HG03521 (cell line): ENCODE data around the gene NUDT4.
A peak's percentile ranks its signal among the peaks of the same experiment; 100 is the strongest.

Source experiments
- ATAC-seq: cut with Tn5 transposase; IDR thresholded peaks from one replicate; pipeline ENCODE4 v1.9.1; 2021; ENCODE audit warnings: mild to moderate bottlenecking, moderate library complexity; ENCODE audit not compliant: unreplicated experiment

Gene NUDT4

GRCh38 chr12:93377252-93378195 is at the start of gene NUDT4:
TSS of gene NUDT4 (plus strand) at chr12:93377925. CDS start at chr12:93378323, 398 bp downstream.
- ATAC-seq, result peak; percentile 72

GRCh38 chr12:93333054-93333453 is 44.7 kb upstream of the NUDT4 start:
- ATAC-seq, result no peak

- no peak for ATAC-seq
Observed at GRCh38 chr12:93333828-93334227, 43.9 kb upstream of the NUDT4 start.

GRCh38 chr12:93335603-93336162 is 42.0 kb upstream of the NUDT4 start:
- no peak for ATAC-seq

GRCh38 chr12:93336291-93336741 is 41.4 kb upstream of the NUDT4 start:
- no peak for ATAC-seq

- no peak for ATAC-seq
Observed at GRCh38 chr12:93338598-93338997, 39.1 kb upstream of the NUDT4 start.

GRCh38 chr12:93339695-93340094 is 38.0 kb upstream of the NUDT4 start:
- ATAC-seq, result no peak

- ATAC-seq, result no peak
Observed at GRCh38 chr12:93341409-93342049, 36.2 kb upstream of the NUDT4 start.

GRCh38 chr12:93347054-93347785 is 30.5 kb upstream of the NUDT4 start:
- no peak for ATAC-seq

GRCh38 chr12:93348575-93349435 is 28.9 kb upstream of the NUDT4 start:
- no peak for ATAC-seq

GRCh38 chr12:93351726-93352125 is 26.0 kb upstream of the NUDT4 start:
- ATAC-seq, result no peak

GRCh38 chr12:93352321-93352720 is 25.4 kb upstream of the NUDT4 start:
- ATAC-seq, result no peak

GRCh38 chr12:93356214-93356613 is 21.5 kb upstream of the NUDT4 start:
- ATAC-seq, result no peak

GRCh38 chr12:93358058-93358457 is 19.7 kb upstream of the NUDT4 start:
- peak; percentile 84 for ATAC-seq

GRCh38 chr12:93358821-93359220 is 18.9 kb upstream of the NUDT4 start:
- no peak for ATAC-seq

- no peak for ATAC-seq
Observed at GRCh38 chr12:93360688-93361087, 17.0 kb upstream of the NUDT4 start.

- ATAC-seq, result no peak
Observed at GRCh38 chr12:93361151-93361919, 16.4 kb upstream of the NUDT4 start.

- ATAC-seq, result no peak
Observed at GRCh38 chr12:93363841-93364297, 13.9 kb upstream of the NUDT4 start.
